Cardiac muscle cell (in vitro differentiated cells and primary cell): Measurements from ENCODE around the gene PRR19. TPM values are rescaled to one million over a fixed set of nuclear protein-coding genes. Genes with fewer than 3 reads are reported as not detected.

Experiments
- DNase-seq, 2 donors: peaks; one replicate each; pipeline versions ENCODE4 v3.0.0 to v3.0.0-alpha.2; 2010 to 2017; ENCODE audit warnings: low read depth in 1 of 2, low spot score in 1 of 2
- H3K27ac ChIP-seq: fragments of 200-600 bp; sonication (generic); 2 replicates; pipeline ENCODE4 v1.5.1; 2016
- H3K27me3 ChIP-seq: fragments of 200-600 bp; sonication (generic); 2 replicates; pipeline ENCODE4 v1.6.0; 2016; ENCODE audit warnings: control low read depth
- H3K36me3 ChIP-seq: fragments of 200-600 bp; sonication (generic); 2 replicates; pipeline ENCODE4 v1.5.1; 2016; ENCODE audit warnings: control low read depth
- H3K4me1 ChIP-seq: fragments of 200-600 bp; sonication (generic); 2 replicates; pipeline ENCODE4 v1.8.1; 2017; ENCODE audit warnings: low read depth, mild to moderate bottlenecking, mixed run types
- H3K4me3 ChIP-seq: fragments of 200-600 bp; sonication (generic); 2 replicates; pipeline ENCODE4 v1.5.1; 2016; ENCODE audit warnings: mild to moderate bottlenecking
- H3K9me3 ChIP-seq: fragments of 200-600 bp; sonication (generic); 2 replicates; pipeline ENCODE4 v1.5.1; 2017; ENCODE audit warnings: low read depth, mild to moderate bottlenecking, control low read depth
- polyA plus RNA-seq: library from polyadenylated mRNA; unstranded; fragments of >200 nt; fragmentation: Nextera tagmentation; extraction: Ambion mirVana; gene quantifications from 2 replicates; pipeline ENCODE4 v1.2.1, GENCODE V29; 2016
- total RNA-seq: library from RNA; depleted of rRNA; stranded (reverse); fragments of >200 nt; gene quantifications from 2 replicates; pipeline ENCODE4 v1.2.3, GENCODE V29; 2016
- TF ChIP-seq, protein P1 (sequence below): IDR thresholded peaks from 2 replicates; pipeline ENCODE4 v1.5.1; 2012; ENCODE audit warnings: low read depth, mild to moderate bottlenecking, low read length

PRR19 gene
- total and polyA plus RNA-seq, 2 experiments from 2014 or later, result 1.4 to 2.9 TPM

DNA sequence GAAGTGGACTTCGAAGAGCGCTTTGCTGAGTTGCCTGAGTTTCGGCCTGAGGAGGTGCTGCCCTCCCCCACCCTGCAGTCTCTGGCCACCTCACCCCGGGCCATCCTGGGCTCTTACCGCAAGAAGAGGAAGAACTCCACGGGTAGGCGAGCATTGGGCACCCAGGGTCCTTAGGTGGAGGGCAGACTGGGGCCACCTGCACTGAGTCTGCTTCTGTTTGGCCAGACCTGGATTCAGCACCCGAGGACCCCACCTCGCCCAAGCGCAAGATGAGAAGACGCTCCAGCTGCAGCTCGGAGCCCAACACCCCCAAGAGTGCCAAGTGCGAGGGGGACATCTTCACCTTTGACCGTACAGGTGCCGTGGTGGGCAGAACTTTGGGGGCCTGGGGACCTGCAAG, 8.0 kb upstream of the PRR19 start:
- Histone ChIP-seq H3K27ac (peak overlapping the region; percentile 60), H3K36me3 (peaks cover 28% of the 10 kb centered on the region), H3K4me1 (no peaks in the 10 kb centered on the region), H3K4me3 (no peak overlapping the region), H3K27me3 (no peaks in the 10 kb centered on the region), H3K9me3 (no peaks in the 10 kb centered on the region)
- TF ChIP-seq, protein P1, sequence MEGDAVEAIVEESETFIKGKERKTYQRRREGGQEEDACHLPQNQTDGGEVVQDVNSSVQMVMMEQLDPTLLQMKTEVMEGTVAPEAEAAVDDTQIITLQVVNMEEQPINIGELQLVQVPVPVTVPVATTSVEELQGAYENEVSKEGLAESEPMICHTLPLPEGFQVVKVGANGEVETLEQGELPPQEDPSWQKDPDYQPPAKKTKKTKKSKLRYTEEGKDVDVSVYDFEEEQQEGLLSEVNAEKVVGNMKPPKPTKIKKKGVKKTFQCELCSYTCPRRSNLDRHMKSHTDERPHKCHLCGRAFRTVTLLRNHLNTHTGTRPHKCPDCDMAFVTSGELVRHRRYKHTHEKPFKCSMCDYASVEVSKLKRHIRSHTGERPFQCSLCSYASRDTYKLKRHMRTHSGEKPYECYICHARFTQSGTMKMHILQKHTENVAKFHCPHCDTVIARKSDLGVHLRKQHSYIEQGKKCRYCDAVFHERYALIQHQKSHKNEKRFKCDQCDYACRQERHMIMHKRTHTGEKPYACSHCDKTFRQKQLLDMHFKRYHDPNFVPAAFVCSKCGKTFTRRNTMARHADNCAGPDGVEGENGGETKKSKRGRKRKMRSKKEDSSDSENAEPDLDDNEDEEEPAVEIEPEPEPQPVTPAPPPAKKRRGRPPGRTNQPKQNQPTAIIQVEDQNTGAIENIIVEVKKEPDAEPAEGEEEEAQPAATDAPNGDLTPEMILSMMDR, result no peak
- DNase-seq, result no peak

- TF ChIP-seq, protein P1, result no peak
- Histone ChIP-seq H3K9me3 (no peaks in the 10 kb centered on the region), H3K27me3 (no peaks in the 10 kb centered on the region), H3K27ac (peak overlapping the region; percentile 60), H3K4me3 (no peak overlapping the region), H3K36me3 (peaks cover 23% of the 10 kb centered on the region), H3K4me1 (no peaks in the 10 kb centered on the region)
- DNase-seq, result no peak
Measured at GRCh38 chr19:42294471-42295137, 7.3 kb upstream of the PRR19 start.

DNA sequence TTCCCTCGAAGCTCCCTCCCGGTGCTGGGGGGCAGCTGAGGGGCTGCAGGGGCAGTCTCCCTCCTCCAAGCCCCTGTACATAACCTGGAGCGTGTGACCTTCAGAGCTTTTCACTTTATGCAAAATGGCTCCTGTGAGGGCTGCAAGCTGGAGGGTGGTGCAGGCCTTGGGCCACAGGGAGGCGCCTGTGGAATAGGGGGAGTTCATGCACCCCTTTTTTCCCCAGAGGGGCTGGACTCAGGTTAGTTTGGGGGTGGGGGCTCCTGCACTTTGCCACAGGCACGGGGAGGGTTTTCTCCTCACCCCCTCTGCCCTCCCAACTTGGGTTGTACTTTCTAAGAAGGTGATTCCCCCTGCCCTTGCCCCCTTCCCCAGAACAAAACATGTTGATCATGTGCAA, 6.6 kb upstream of the PRR19 start:
- Histone ChIP-seq H3K4me3 (no peak overlapping the region), H3K36me3 (peaks cover 16% of the 10 kb centered on the region), H3K27me3 (no peaks in the 10 kb centered on the region), H3K4me1 (no peaks in the 10 kb centered on the region), H3K9me3 (no peaks in the 10 kb centered on the region), H3K27ac (peak overlapping the region; percentile 60)
- DNase-seq, result no peak
- TF ChIP-seq, protein P1, result no peak

- H3K27ac ChIP-seq, result peak overlapping the region; percentile 60
- peaks cover 11% of the 10 kb centered on the region for H3K36me3 ChIP-seq
- no peak overlapping the region for H3K4me3 ChIP-seq
- TF ChIP-seq, protein P1, result peak; percentile 98
- no peaks in the 10 kb centered on the region for H3K27me3 ChIP-seq
- H3K9me3 ChIP-seq, result no peaks in the 10 kb centered on the region
- H3K4me1 ChIP-seq, result no peaks in the 10 kb centered on the region
- peak; percentile 65 to 79 for DNase-seq
Measured at GRCh38 chr19:42295831-42296525, 6.0 kb upstream of the PRR19 start.

- DNase-seq, result no peak
Measured at GRCh38 chr19:42297039-42297438, 4.9 kb upstream of the PRR19 start.

More at GRCh38 chr19:42297039-42297438, 4.9 kb upstream of the PRR19 start:
- H3K4me1 ChIP-seq, result no peaks in the 10 kb centered on the region
- H3K27me3 ChIP-seq, result no peaks in the 10 kb centered on the region
- no peak overlapping the region for H3K4me3 ChIP-seq
- peak overlapping the region; percentile 40 for H3K27ac ChIP-seq
- H3K9me3 ChIP-seq, result no peaks in the 10 kb centered on the region
- TF ChIP-seq, protein P1, result no peak
- peaks cover 7% of the 10 kb centered on the region for H3K36me3 ChIP-seq
